OCI-LY3 (cell line): ENCODE data around the gene NCOA5.

Experiments used
- EZH2phosphoT487 ChIP-seq: fragments of 200-600 bp; shearing (Covaris generic); IDR thresholded peaks from 2 replicates; pipeline ENCODE4 v1.6.1; 2018; ENCODE audit warnings: antibody characterized with exemption, mixed run types, low read depth
- TF ChIP-seq, protein P1 (sequence below): fragments of 200-600, 300-600 bp; sonication (generic); IDR thresholded peaks from 2 replicates; pipeline ENCODE4 v1.5.1; 2014; ENCODE audit warnings: antibody characterized with exemption, low read length, low read depth

DNA sequence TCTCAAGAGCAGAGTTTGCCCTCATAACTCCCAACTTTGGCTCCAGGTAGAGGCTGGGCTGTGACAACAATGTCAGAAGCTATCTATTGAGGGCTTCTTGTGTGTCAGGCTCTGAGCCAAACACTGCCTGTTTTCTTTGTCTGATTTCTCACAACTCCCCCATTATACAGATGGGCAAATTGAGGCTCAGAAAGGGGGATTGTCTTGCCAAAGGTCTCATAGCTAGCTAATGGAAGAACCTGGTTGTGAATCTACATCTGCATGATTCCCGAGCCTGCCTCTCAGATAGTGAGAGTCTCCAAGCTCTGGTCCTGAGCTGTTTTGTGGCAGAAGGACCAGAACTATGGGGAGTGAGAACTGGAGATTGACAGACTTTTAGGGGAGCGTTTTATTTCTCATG is 29.8 kb upstream of the NCOA5 start:
- TF ChIP-seq, protein P1, sequence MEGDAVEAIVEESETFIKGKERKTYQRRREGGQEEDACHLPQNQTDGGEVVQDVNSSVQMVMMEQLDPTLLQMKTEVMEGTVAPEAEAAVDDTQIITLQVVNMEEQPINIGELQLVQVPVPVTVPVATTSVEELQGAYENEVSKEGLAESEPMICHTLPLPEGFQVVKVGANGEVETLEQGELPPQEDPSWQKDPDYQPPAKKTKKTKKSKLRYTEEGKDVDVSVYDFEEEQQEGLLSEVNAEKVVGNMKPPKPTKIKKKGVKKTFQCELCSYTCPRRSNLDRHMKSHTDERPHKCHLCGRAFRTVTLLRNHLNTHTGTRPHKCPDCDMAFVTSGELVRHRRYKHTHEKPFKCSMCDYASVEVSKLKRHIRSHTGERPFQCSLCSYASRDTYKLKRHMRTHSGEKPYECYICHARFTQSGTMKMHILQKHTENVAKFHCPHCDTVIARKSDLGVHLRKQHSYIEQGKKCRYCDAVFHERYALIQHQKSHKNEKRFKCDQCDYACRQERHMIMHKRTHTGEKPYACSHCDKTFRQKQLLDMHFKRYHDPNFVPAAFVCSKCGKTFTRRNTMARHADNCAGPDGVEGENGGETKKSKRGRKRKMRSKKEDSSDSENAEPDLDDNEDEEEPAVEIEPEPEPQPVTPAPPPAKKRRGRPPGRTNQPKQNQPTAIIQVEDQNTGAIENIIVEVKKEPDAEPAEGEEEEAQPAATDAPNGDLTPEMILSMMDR = no peak
- TF ChIP-seq EZH2phosphoT487 = no peak
